ENCODE data around the gene BTG1.
A peak's percentile ranks its signal among the peaks of the same experiment; 100 is the strongest.
"Not testable (repeated sequence)": the region's sequence is repeated elsewhere in the genome, so short reads cannot be mapped to it uniquely, and the experiment has no call there.

Gene BTG1

DNA sequence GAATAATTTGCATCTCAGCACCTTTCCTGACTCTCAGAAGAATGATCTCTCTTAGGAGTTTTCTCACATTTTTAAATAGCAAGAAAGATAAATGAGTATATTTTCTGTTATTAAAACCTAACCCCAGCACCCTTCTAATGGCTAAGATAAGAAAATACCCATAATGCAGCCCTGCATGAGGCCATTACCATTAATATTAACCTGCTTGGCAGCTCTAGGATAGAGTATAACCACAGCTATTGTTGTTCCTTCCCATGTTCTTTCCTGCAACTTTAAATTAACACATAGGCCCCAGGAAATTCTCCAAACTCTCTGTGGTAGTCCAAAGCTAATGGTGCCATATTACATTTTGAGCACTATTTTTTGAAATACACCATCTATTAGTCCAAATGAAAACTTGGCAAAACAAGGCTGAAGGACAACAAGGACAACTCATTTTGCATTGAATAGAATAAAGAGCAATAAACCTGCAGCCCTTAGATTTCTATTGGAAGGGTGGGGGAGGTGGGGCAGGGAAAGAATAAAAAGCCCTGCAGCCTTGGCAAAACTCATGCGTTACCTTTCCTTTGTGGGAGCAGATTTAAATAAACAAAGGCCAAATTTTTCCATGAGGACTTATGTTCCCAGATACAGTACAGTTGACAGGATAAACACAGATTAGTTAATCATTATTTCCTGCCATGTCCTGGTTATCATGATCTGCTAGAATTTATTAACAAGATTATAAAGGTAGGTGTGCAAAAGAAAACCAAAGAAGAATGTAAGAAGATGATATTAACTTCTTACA, 46.9 kb downstream of the BTG1 start:
- no peaks in the 10 kb centered on the region for H4K20me1 ChIP-seq (ENCODE audit: insufficient read depth, low read length)
- DNase-seq: no peak
- H3K79me2 ChIP-seq (ENCODE audit: low read length): no peaks in the 10 kb centered on the region
- no peaks in the 10 kb centered on the region for H3K27me3 ChIP-seq (replicated peaks; ENCODE audit: insufficient read depth, low read length)
- no peaks in the 10 kb centered on the region for H3K9me2 ChIP-seq (replicated peaks; ENCODE audit: insufficient read depth, low read length)
- TF ChIP-seq CTCF (IDR thresholded peaks at IDR 0.05; ENCODE audit: low read length) (no peak), EZH2phosphoT487 (IDR thresholded peaks at IDR 0.05; ENCODE audit: low read length) (no peak), EZH2 (optimal IDR thresholded peaks at IDR 0.05; ENCODE audit: low read depth, low read length) (no peak)
- no peaks in the 10 kb centered on the region for H3K9me3 ChIP-seq (replicated peaks; ENCODE audit: insufficient read depth, low read length)
- H3K9ac ChIP-seq (ENCODE audit: low read length): no peak overlapping the region
- peaks cover 5% of the 10 kb centered on the region; the same call in 1 of the 2 replicates for H3F3A ChIP-seq (ENCODE audit: insufficient read depth, low read length)
- H3K4me2 ChIP-seq (ENCODE audit: low read depth, low read length): no peak overlapping the region
- no peaks in the 10 kb centered on the region for H3K36me3 ChIP-seq (replicated peaks; ENCODE audit: insufficient read depth, low read length)
- H3K4me3 ChIP-seq (ENCODE audit: low read length): no peak overlapping the region
- H3K27ac ChIP-seq (ENCODE audit: low read length): no peak overlapping the region
- H3K4me1 ChIP-seq (ENCODE audit: low read length): peaks cover 20% of the 10 kb centered on the region
- H2AFZ ChIP-seq (ENCODE audit: low read length): no peak overlapping the region

- H3K4me2 ChIP-seq (ENCODE audit: low read depth, low read length): no peak overlapping the region
- H3K9ac ChIP-seq (ENCODE audit: low read length): no peak overlapping the region
- no peaks in the 10 kb centered on the region for H3K9me3 ChIP-seq (replicated peaks; ENCODE audit: insufficient read depth, low read length)
- peaks cover 20% of the 10 kb centered on the region for H3K4me1 ChIP-seq (ENCODE audit: low read length)
- no peaks in the 10 kb centered on the region for H3K9me2 ChIP-seq (replicated peaks; ENCODE audit: insufficient read depth, low read length)
- H3K4me3 ChIP-seq (ENCODE audit: low read length): no peak overlapping the region
- no peak for DNase-seq
- no peak overlapping the region for H3K27ac ChIP-seq (ENCODE audit: low read length)
- peaks cover 5% of the 10 kb centered on the region; the same call in 1 of the 2 replicates for H3F3A ChIP-seq (ENCODE audit: insufficient read depth, low read length)
- no peaks in the 10 kb centered on the region for H3K27me3 ChIP-seq (replicated peaks; ENCODE audit: insufficient read depth, low read length)
- no peak overlapping the region for H2AFZ ChIP-seq (ENCODE audit: low read length)
- no peaks in the 10 kb centered on the region for H3K79me2 ChIP-seq (ENCODE audit: low read length)
- H4K20me1 ChIP-seq (ENCODE audit: insufficient read depth, low read length): no peaks in the 10 kb centered on the region
- TF ChIP-seq CTCF (IDR thresholded peaks at IDR 0.05; ENCODE audit: low read length): no peak
- TF ChIP-seq EZH2 (optimal IDR thresholded peaks at IDR 0.05; ENCODE audit: low read depth, low read length): no peak
- TF ChIP-seq EZH2phosphoT487 (IDR thresholded peaks at IDR 0.05; ENCODE audit: low read length): no peak
- H3K36me3 ChIP-seq (replicated peaks; ENCODE audit: insufficient read depth, low read length): no peaks in the 10 kb centered on the region
Measured at GRCh38 chr12:92096346-92097136, 49.1 kb downstream of the BTG1 start.

- Histone ChIP-seq H3K27ac (ENCODE audit: low read length) (peak overlapping the region; percentile 36; the same call in 1 of the 2 replicates), H3K4me1 (ENCODE audit: low read length) (peaks cover 20% of the 10 kb centered on the region), H3K79me2 (ENCODE audit: low read length) (no peaks in the 10 kb centered on the region), H4K20me1 (ENCODE audit: insufficient read depth, low read length) (no peaks in the 10 kb centered on the region), H2AFZ (ENCODE audit: low read length) (peak overlapping the region; percentile 47), H3F3A (ENCODE audit: insufficient read depth, low read length) (peaks cover 5% of the 10 kb centered on the region; the same call in 1 of the 2 replicates), H3K4me2 (ENCODE audit: low read depth, low read length) (peak overlapping the region; percentile 53), H3K4me3 (ENCODE audit: low read length) (no peak overlapping the region), H3K9me3 (replicated peaks; ENCODE audit: insufficient read depth, low read length) (no peaks in the 10 kb centered on the region), H3K27me3 (replicated peaks; ENCODE audit: insufficient read depth, low read length) (no peaks in the 10 kb centered on the region), H3K36me3 (replicated peaks; ENCODE audit: insufficient read depth, low read length) (no peaks in the 10 kb centered on the region), H3K9me2 (replicated peaks; ENCODE audit: insufficient read depth, low read length) (no peaks in the 10 kb centered on the region), H3K9ac (ENCODE audit: low read length) (no peak overlapping the region)
- DNase-seq: peak; percentile 23
- no peak for TF ChIP-seq CTCF (IDR thresholded peaks at IDR 0.05; ENCODE audit: low read length)
- no peak for TF ChIP-seq EZH2 (optimal IDR thresholded peaks at IDR 0.05; ENCODE audit: low read depth, low read length)
- TF ChIP-seq EZH2phosphoT487 (IDR thresholded peaks at IDR 0.05; ENCODE audit: low read length): no peak
Measured at GRCh38 chr12:92094751-92095161, 50.9 kb downstream of the BTG1 start.

DNA sequence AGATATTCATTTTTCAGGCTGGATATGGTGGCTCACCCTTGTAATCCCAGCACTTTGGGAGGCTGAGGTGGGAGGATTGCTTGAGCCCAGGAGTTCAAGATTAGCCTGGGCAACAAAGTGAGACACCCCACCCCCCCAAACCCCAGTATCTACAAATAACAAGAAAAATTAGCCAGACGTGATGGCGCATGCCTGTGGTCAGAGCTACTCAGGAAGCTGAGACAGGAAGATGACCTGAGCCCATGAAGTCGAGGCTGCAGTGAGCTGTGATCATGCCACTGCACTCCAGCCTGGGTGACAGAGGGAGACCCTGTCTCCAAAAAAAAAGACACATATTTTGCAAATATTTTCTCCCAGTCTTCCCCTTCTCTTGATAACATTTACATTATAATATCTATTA, 51.3 kb downstream of the BTG1 start:
- H3F3A ChIP-seq (ENCODE audit: insufficient read depth, low read length); H3K9me3 ChIP-seq (replicated peaks; ENCODE audit: insufficient read depth, low read length); H3K9ac ChIP-seq (ENCODE audit: low read length); H4K20me1 ChIP-seq (ENCODE audit: insufficient read depth, low read length); H3K9me2 ChIP-seq (replicated peaks; ENCODE audit: insufficient read depth, low read length); H3K36me3 ChIP-seq (replicated peaks; ENCODE audit: insufficient read depth, low read length); H3K4me3 ChIP-seq (ENCODE audit: low read length); H3K79me2 ChIP-seq (ENCODE audit: low read length); H3K27me3 ChIP-seq (replicated peaks; ENCODE audit: insufficient read depth, low read length): not testable (repeated sequence)
- DNase-seq: peak; percentile 78
- Histone ChIP-seq H2AFZ (ENCODE audit: low read length) (peak overlapping the region; percentile 47), H3K27ac (ENCODE audit: low read length) (peak overlapping the region; percentile 36; the same call in 1 of the 2 replicates), H3K4me2 (ENCODE audit: low read depth, low read length) (peak overlapping the region; percentile 53; the same call in 1 of the 2 replicates), H3K4me1 (ENCODE audit: low read length) (peaks cover 20% of the 10 kb centered on the region)
